Subcutaneous adipose tissue (tissue), 4 donors: ENCODE results near the gene MYLK. TPM values are rescaled to one million over a fixed set of nuclear protein-coding genes. Genes with fewer than 3 reads are reported as not detected.

Experiments used
- CTCF ChIP-seq: fragments of 450-650 bp; IDR thresholded peaks from one replicate; pipeline ENCODE4 v1.5.1; 2016; ENCODE audit warnings: low read depth, mild to moderate bottlenecking, control low read depth, antibody characterized with exemption, moderate library complexity
- total RNA-seq, 4 donors: library from RNA; depleted of rRNA; stranded (reverse); fragments of >200 nt; gene quantifications; one replicate each; pipeline ENCODE4 v1.1.0, GENCODE V29; 2016

MYLK gene
- total RNA-seq, 4 donors from 2014 or later: 28.2 to 113 (median 58.3) TPM

DNA sequence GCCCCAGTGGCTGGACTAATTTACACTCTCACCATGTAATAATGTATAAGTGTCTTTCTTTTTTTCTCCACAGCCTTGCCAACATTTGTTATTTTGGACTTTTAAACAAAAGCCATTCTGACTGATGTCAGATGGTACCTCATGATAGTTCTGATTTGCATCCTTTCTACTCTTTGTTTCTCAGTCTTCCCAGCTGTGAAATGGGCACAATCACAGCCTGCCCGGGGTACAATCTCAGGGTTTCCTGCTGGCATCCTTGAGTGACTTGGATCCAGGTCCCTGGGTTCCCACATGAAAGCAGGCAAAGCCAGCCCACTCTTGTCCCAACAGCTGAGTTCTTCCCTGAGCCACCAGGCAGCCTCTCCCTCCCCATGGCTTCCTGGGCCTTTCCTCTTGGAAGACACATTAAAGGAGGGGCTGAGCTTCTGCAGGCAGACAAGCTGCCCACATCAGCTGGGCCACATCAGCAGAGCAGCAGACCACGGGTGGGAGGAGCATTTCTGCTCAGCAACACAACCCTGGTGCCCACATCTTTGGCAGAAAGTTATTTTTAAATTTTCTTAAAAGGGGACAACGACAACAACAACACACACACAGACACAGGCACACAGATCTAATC, 82.0 kb downstream of the MYLK start:
- no peak for TF ChIP-seq CTCF

DNA sequence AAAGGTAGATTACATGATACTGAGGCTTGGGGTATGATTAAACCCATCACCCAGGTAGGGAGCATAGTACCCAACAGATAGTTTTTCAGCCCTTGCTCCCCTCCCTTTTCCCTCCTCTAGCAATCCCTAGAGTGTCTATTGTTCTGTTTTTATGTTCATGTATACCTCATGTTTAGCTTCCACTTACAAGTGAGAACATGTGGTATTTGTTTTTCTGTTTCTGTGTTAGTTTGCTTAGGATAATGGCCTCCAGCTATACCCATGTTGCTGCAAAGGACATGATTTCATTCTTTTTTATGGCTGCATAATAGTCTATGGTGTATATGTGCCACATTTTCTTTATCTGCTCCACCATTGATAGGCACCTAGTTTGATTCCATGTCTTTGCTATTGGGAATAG, 82.7 kb downstream of the MYLK start:
- TF ChIP-seq CTCF: no peak

GRCh38 chr3:123800362-123800682, 83.8 kb downstream of the MYLK start:
- no peak for TF ChIP-seq CTCF

DNA sequence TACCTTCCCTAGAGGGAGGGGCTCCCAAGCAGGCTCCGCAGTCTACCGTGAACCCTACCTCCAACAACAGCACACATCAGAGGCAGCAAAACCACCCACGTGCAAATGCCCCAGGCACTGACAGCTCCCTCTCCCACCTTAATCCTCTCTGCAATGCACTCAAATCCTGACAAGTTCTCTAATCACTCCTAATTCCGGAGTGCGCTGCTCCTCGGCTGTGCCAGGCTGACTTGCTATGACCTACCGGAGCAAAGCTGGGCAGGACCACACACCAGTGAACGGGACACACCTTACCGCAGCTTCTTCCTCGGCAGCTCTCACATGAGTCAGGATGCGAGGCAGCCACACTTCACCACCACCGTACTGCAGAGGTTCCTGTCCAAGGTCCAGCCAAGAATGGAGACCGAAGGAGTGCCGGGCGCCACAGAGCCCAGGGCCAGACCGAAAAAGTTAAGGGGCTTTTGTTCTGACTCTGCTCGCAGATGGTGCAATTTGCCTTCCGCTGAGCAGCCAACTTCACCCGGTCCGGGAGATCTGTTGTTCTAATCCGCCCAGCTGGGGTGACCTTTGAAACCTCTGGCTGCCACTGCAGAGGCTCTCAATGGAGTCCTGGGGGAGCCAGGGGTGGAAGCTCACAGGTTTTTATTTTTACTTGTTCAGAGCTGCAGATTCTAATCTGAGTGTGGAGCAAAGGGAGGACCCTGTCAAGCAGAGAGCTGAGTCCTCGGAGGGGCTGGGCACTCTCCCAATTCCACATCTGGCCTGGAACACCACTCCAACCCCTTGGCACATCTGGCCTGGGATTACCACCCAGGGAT, 84.4 kb downstream of the MYLK start:
- no peak for TF ChIP-seq CTCF

GRCh38 chr3:123798550-123798949, 85.6 kb downstream of the MYLK start:
- TF ChIP-seq CTCF: no peak

DNA sequence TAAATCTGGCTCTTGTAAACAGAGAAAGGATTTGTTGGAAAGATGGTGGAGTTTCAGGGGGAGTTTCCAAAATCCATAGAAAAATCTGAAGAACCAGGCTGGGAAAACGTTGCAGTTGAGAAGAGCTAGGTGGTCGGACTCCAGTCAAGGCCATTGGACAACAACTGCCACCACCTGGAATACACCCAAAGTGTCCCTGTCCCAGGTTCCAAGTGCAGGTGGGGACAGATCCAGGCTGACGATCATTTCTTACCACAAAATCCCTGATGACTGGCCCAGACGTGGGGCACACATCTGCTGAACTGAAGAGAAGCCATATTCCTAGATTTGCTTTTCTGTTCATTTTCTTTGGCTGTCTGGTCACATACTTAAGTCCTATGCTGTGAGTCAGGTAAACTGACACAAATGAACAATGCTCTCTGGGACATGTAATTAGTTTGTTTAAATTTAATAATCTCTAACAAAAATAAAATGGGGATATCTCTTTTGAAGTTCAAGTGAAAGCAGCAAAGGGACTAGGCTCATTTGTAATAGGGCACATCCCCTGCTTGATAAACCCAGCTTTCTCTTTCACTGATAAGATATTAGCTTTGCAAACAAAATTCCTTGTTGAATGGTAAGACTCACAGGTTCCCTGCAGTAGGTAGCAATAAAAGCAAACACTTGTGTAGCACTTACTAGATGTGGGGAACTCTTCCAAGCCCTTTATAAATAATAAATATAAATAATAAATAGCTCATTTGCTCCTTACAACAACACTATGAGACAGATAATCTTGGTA, 88.5 kb downstream of the MYLK start:
- no peak for TF ChIP-seq CTCF

- TF ChIP-seq CTCF: no peak
Measured at GRCh38 chr3:123793425-123793824, 90.7 kb downstream of the MYLK start.
